H1 (cell line): Measurements from ENCODE around the gene GSG1L. TPM values are rescaled to one million over a fixed set of nuclear protein-coding genes. Genes with fewer than 3 reads are reported as not detected.

Source experiments
- SP2 ChIP-seq: IDR thresholded peaks from 2 replicates; pipeline ENCODE4 v1.6.1; 2012; ENCODE audit warnings: mild to moderate bottlenecking, low read length, inconsistent platforms
- polyA plus RNA-seq, 7 experiments: library from polyadenylated mRNA; depleted of rRNA in 3 of 7; stranded (reverse) in 5 of 7; unstranded in 2 of 7; fragments of >200 nt in 5 of 7; fragments of 200-250 nt in 2 of 7; gene quantifications; 1 replicate in 5 of 7; 2 replicates in 1 of 7; 4 replicates in 1 of 7; pipeline versions ENCODE4 v1.2.1 to v1.2.3, GENCODE V29; 2011 to 2013; ENCODE audit warnings: missing spikeins in 2 of 7, mixed read lengths in 2 of 7
- total RNA-seq: library from RNA; stranded (reverse); fragmentation: NEBNext Ultra II Directional; extraction: Animal tissue kit (Norgen Biotek cat#: 25700); gene quantifications from 2 replicates; pipeline ENCODE4 v1.2.1, GENCODE V29; 2021
- TF ChIP-seq, protein P1 (sequence below): IDR thresholded peaks from 2 replicates; pipeline ENCODE4 v1.6.1; 2012; ENCODE audit warnings: low read length, inconsistent platforms

The GSG1L gene
- total and polyA plus RNA-seq, 2 of the 8 experiments (the other 6 are each of a cell fraction or from before 2014, with no cell fraction given) = 0.71 to 1.1 TPM

- TF ChIP-seq SP2 = no peak
- TF ChIP-seq, protein P1, sequence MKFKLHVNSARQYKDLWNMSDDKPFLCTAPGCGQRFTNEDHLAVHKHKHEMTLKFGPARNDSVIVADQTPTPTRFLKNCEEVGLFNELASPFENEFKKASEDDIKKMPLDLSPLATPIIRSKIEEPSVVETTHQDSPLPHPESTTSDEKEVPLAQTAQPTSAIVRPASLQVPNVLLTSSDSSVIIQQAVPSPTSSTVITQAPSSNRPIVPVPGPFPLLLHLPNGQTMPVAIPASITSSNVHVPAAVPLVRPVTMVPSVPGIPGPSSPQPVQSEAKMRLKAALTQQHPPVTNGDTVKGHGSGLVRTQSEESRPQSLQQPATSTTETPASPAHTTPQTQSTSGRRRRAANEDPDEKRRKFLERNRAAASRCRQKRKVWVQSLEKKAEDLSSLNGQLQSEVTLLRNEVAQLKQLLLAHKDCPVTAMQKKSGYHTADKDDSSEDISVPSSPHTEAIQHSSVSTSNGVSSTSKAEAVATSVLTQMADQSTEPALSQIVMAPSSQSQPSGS = no peak
Measured at GRCh38 chr16:27867122-27868110, 196.1 kb downstream of the GSG1L start (continued).
